Upper lobe of left lung (tissue), 4 donors: ENCODE results near the gene SATB2.

ENCODE experiments used
- CTCF ChIP-seq, 6 experiments: fragments of 450-650 bp in 4 of 6; fragments of 200-600 bp in 2 of 6; sonication (generic) in 2 of 6; IDR thresholded peaks; one replicate each; pipeline ENCODE4 v1.5.1; 2016 to 2019; ENCODE audit warnings: antibody characterized with exemption in 6 of 6
- EP300 ChIP-seq, 4 donors: sonication (generic); formaldehyde crosslinking; IDR thresholded peaks; one replicate each; pipeline ENCODE4 v1.5.1; 2017; ENCODE audit warnings: antibody characterized with exemption in 4 of 4, control low read depth in 2 of 4
- POLR2AphosphoS5 ChIP-seq, 2 donors: sonication (generic); formaldehyde crosslinking; IDR thresholded peaks; one replicate each; pipeline ENCODE4 v1.5.1; 2017; ENCODE audit warnings: antibody characterized with exemption in 2 of 2

- TF ChIP-seq CTCF (IDR thresholded peaks at IDR 0.05) (no peak), POLR2AphosphoS5 (IDR thresholded peaks at IDR 0.05) (no peak), EP300 (IDR thresholded peaks at IDR 0.05) (no peak)
Measured at GRCh38 chr2:199388728-199389268, 68.9 kb downstream of the SATB2 start.
